Measurements from ENCODE around the gene TFCP2. TPM values are rescaled to one million over a fixed set of nuclear protein-coding genes. Genes with fewer than 3 reads are reported as not detected.

TFCP2 gene
- total RNA-seq, 6 experiments from 2014 or later: 6.3 to 9.4 (median 7.3) TPM

DNA sequence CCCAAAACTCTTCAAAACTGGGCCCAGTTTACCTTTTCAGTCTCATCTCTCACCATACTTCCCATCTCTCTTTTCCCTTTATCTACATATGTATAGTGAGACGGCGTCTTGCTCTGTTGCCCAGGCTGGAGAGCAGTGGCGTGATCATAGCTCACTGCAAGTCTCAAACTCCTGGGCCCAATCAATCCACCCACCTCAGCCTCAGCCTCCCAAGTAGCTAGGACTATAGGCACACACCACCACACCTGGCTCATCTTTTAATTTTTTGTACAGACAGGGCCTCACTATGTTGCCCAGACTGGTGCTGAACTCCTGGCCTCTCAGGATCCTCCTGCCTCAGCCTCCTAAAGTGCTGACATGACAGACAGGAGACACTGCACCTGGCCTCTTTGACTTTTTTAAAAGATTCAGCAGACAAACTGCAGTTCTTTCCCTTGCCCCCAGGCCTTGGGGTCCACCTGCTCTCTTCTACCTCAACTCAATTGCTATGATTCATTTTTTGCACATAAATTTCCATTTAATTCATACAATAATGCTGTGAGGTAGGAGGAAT, 33.6 kb downstream of the TFCP2 start:
- no peaks in the 10 kb centered on the region for H3K4me1 ChIP-seq
- H3K9me3 ChIP-seq: no peaks in the 10 kb centered on the region
- TF ChIP-seq, protein P1, sequence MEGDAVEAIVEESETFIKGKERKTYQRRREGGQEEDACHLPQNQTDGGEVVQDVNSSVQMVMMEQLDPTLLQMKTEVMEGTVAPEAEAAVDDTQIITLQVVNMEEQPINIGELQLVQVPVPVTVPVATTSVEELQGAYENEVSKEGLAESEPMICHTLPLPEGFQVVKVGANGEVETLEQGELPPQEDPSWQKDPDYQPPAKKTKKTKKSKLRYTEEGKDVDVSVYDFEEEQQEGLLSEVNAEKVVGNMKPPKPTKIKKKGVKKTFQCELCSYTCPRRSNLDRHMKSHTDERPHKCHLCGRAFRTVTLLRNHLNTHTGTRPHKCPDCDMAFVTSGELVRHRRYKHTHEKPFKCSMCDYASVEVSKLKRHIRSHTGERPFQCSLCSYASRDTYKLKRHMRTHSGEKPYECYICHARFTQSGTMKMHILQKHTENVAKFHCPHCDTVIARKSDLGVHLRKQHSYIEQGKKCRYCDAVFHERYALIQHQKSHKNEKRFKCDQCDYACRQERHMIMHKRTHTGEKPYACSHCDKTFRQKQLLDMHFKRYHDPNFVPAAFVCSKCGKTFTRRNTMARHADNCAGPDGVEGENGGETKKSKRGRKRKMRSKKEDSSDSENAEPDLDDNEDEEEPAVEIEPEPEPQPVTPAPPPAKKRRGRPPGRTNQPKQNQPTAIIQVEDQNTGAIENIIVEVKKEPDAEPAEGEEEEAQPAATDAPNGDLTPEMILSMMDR (IDR thresholded peaks at IDR 0.05): no peak
- TF ChIP-seq POLR2A (IDR thresholded peaks at IDR 0.05): no peak
- H3K4me3 ChIP-seq: no peak overlapping the region
- intact Hi-C loops (cut with DNase I): no loop called here
- H3K27ac ChIP-seq: no peak overlapping the region
- no peaks in the 10 kb centered on the region for H3K27me3 ChIP-seq
- WGBS (ENCODE audit: insufficient coverage, low coverage, low lambda C conversion rate, missing lambda C conversion rate): 80% methylated on average over 1 of the region's 3 CpGs
- no peak for DNase-seq
- H3K36me3 ChIP-seq: no peaks in the 10 kb centered on the region
- ATAC-seq: no peak

DNA sequence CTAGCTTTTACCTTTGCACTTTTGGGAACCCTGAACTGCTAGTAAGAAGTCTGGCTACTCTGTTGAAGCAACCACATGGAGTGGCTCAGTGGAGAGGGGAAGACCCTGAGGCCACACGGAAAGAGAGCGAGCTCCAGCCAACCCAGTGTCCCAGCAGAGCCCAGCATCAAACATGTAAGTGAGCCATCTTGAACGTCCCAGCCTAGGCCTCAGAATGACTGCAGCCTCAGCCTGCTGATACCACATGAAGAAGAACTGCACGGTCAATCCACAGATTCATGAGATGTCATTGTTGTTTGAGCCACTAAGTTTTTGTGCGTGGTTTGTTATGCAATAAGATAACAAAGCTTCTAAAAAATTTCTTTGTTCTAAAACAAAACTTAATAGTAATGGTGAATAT, 40.2 kb downstream of the TFCP2 start:
- no peak for ATAC-seq

DNA sequence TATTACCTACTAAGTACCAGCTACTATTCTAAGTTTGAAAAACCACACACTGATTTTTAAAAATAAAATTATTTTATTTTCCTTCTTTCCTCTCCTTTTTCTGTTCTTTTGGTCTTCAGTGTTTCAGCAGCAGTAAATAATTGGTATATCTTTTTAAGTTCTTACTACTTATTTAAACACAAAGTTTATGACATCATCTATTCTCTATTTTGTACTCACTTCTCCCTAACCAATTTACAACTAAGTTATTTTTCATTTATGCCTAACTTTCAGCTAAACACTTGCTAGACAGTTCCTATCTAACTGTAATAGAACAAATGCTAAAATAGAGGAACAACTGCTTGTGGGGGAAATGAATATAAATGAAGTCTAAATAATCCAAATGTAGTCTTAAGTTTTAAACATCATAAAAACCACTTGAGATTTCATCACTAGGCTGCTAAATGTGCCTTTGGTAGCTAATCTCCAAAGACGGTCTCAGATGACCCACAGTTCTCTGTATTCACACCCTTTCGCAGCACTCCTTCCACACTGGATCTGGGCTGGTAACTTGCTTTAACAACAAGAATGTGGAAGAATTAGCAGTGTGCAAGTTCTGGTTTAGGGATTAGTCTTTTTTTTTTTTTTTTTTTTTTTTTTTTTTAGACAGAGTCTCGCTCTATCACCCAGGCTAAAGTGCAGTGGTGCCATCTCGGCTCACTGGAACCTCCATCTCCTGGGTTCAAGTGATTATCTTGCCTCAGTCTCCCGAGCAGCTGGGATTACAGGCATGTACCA, 41.0 kb downstream of the TFCP2 start:
- no peak overlapping the region for H3K4me3 ChIP-seq
- ATAC-seq: no peak
- intact Hi-C loops (cut with DNase I): no loop called here

More for the DNA sequence above, 40.2 kb downstream of the TFCP2 start:
- intact Hi-C loops (cut with DNase I): no loop called here
- H3K27me3 ChIP-seq: no peaks in the 10 kb centered on the region
- H3K4me1 ChIP-seq: no peaks in the 10 kb centered on the region
- H3K27ac ChIP-seq: no peak overlapping the region
- 100% methylated on average over 2 of the region's 5 CpGs for WGBS (ENCODE audit: insufficient coverage, low coverage, low lambda C conversion rate, missing lambda C conversion rate)
- no peak for DNase-seq
- no peak for TF ChIP-seq POLR2A (IDR thresholded peaks at IDR 0.05)
- TF ChIP-seq, protein P1 (IDR thresholded peaks at IDR 0.05): no peak
- H3K9me3 ChIP-seq: no peaks in the 10 kb centered on the region
- H3K36me3 ChIP-seq: no peaks in the 10 kb centered on the region
- H3K4me3 ChIP-seq: no peak overlapping the region

DNA sequence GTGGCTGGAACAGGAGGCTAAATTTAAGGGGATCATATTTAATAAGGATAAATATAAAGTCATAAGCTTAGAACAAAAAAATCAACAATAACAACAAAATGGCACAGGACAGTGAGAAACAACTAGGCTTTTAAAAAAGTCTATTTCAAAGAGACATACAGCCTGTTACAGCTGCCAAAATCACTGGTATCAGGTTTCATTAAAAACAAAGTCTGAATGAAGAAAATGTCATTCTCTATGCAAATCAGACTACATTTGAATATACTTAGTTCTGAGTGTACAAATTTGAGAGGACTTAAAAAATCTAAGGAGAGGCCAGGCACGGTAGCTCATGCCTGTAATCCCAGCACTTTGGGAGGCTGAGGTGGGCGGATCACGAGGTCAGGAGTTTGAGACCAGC, 44.0 kb downstream of the TFCP2 start:
- ATAC-seq: no peak
- H3K27ac ChIP-seq: no peak overlapping the region
- DNase-seq: no peak
- no peak overlapping the region for H3K4me3 ChIP-seq
- no peaks in the 10 kb centered on the region for H3K36me3 ChIP-seq
- H3K4me1 ChIP-seq: no peaks in the 10 kb centered on the region
- WGBS (ENCODE audit: insufficient coverage, low coverage, low lambda C conversion rate, missing lambda C conversion rate): 94% methylated on average over 3 of the region's 3 CpGs
- TF ChIP-seq POLR2A (IDR thresholded peaks at IDR 0.05): no peak
- TF ChIP-seq, protein P1 (IDR thresholded peaks at IDR 0.05): no peak
- intact Hi-C loops (cut with DNase I): no loop called here
- no peaks in the 10 kb centered on the region for H3K9me3 ChIP-seq
- no peaks in the 10 kb centered on the region for H3K27me3 ChIP-seq

More for the DNA sequence above, 41.0 kb downstream of the TFCP2 start:
- WGBS (ENCODE audit: insufficient coverage, low coverage, low lambda C conversion rate, missing lambda C conversion rate): 89% methylated on average over 2 of the region's 5 CpGs
- Histone ChIP-seq H3K4me1 (no peaks in the 10 kb centered on the region), H3K27me3 (no peaks in the 10 kb centered on the region), H3K9me3 (no peaks in the 10 kb centered on the region), H3K27ac (no peak overlapping the region), H3K36me3 (no peaks in the 10 kb centered on the region)
- TF ChIP-seq, protein P1 (IDR thresholded peaks at IDR 0.05): no peak
- no peak for TF ChIP-seq POLR2A (IDR thresholded peaks at IDR 0.05)
- no peak for DNase-seq

All from right lobe of liver (tissue), 6 donors.